Measurements from ENCODE around the gene FMN1. TPM values are rescaled to one million over a fixed set of nuclear protein-coding genes. Genes with fewer than 3 reads are reported as not detected.

Gene FMN1
- total and polyA plus RNA-seq, 2 of the 8 experiments (the other 6 are each of a cell fraction or from before 2014, with no cell fraction given): 0.27 to 3.7 TPM

- TF ChIP-seq CHD7 (IDR thresholded peaks at IDR 0.05; ENCODE audit: insufficient replicate concordance, low read length) (no peak), BCL11A (IDR thresholded peaks at IDR 0.05; ENCODE audit: low read depth in 2 of 2, low read length in 2 of 2) (no peak), EGR1 (IDR thresholded peaks at IDR 0.05; ENCODE audit: borderline replicate concordance, low read depth, low read length) (no peak)
These were observed 248.3 kb downstream of the FMN1 start (continued) for GRCh38 chr15:32946210-32946609.
